Calu3 (cell line): ENCODE data around the gene PTPRG. TPM values are rescaled to one million over a fixed set of nuclear protein-coding genes. Genes with fewer than 3 reads are reported as not detected.

Experiments
- BruUV-seq: library from RNA; stranded (reverse); fragments of 400-500 nt; replicated peaks from 2 replicates; lab custom pipeline; 2021; lab: Mats Ljungman, UMichigan
- CTCF ChIA-PET: fragments of 300-600 bp; sonication (Branson Sonifier 250); formaldehyde crosslinking; loops from one replicate; lab custom pipeline; 2022; ENCODE audit warnings: antibody characterized with exemption; lab: Charles Lee
- DNase-seq: peaks from one replicate; pipeline ENCODE4 v3.0.0; 2022
- H3K27ac Mint-ChIP-seq: one replicate; pipeline ENCODE4 v1.8.0; 2022; ENCODE audit warnings: mixed read lengths; ENCODE audit not compliant: unreplicated experiment
- H3K27me3 Mint-ChIP-seq: one replicate; pipeline ENCODE4 v1.8.0; 2022; ENCODE audit warnings: mixed read lengths; ENCODE audit not compliant: unreplicated experiment
- H3K36me3 Mint-ChIP-seq: one replicate; pipeline ENCODE4 v1.8.0; 2022; ENCODE audit warnings: mild to moderate bottlenecking, moderate library complexity, mixed read lengths; ENCODE audit not compliant: insufficient read depth, unreplicated experiment
- H3K4me1 Mint-ChIP-seq: one replicate; pipeline ENCODE4 v1.8.0; 2022; ENCODE audit warnings: mild to moderate bottlenecking, low read depth, mixed read lengths; ENCODE audit not compliant: unreplicated experiment
- H3K4me3 Mint-ChIP-seq: one replicate; pipeline ENCODE4 v1.8.0; 2022; ENCODE audit warnings: mild to moderate bottlenecking, low read depth, moderate library complexity, mixed read lengths; ENCODE audit not compliant: unreplicated experiment
- H3K9me3 Mint-ChIP-seq: one replicate; pipeline ENCODE4 v1.8.0; 2022; ENCODE audit warnings: low read depth, mixed read lengths; ENCODE audit not compliant: unreplicated experiment
- intact Hi-C: fragments of 100-400 bp; cut with micrococcal nuclease; formaldehyde crosslinking; loops from one replicate; pipeline ENCODE4 v1.10.0; 2022; ENCODE audit not compliant: unreplicated experiment
- total RNA-seq: library from RNA; stranded (reverse); gene quantifications from 2 replicates; pipeline ENCODE4 v1.2.3, GENCODE V29; 2022
- TF ChIP-seq, protein P1 (sequence below): fragments of 200-600 bp; IDR thresholded peaks from one replicate; pipeline ENCODE4 v1.8.0; 2022; ENCODE audit warnings: antibody characterized with exemption; ENCODE audit not compliant: unreplicated experiment

Gene PTPRG
- total RNA-seq, 1 experiment from 2014 or later = 0.35 TPM

DNA sequence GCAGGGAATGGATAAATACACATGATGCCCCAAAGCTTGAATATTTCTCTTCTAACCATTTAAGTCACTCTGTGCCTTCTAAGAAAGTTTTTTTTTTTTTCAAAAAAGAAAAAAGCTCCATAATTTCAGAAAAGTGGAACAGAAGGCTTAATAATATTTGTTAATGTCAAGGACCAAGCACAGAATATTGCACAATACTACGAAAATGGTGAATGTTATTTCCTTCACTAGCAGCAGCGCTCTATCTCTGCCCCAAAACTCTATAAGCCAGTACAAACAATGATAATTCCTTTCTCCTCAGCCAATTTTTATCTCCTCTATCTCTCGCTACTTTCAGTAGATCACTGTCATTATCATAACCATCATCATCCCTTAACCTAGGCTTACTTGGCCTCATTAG lies 739.2 kb downstream of the PTPRG start:
- CTCF ChIA-PET = no interaction called here
- intact Hi-C loops = no loop called here
- H3K9me3 Mint-ChIP-seq = no peaks in the 10 kb centered on the region
- no TSS peak for BruUV-seq
- no peak overlapping the region for H3K27ac Mint-ChIP-seq
- H3K4me3 Mint-ChIP-seq = no peak overlapping the region
- TF ChIP-seq, protein P1, sequence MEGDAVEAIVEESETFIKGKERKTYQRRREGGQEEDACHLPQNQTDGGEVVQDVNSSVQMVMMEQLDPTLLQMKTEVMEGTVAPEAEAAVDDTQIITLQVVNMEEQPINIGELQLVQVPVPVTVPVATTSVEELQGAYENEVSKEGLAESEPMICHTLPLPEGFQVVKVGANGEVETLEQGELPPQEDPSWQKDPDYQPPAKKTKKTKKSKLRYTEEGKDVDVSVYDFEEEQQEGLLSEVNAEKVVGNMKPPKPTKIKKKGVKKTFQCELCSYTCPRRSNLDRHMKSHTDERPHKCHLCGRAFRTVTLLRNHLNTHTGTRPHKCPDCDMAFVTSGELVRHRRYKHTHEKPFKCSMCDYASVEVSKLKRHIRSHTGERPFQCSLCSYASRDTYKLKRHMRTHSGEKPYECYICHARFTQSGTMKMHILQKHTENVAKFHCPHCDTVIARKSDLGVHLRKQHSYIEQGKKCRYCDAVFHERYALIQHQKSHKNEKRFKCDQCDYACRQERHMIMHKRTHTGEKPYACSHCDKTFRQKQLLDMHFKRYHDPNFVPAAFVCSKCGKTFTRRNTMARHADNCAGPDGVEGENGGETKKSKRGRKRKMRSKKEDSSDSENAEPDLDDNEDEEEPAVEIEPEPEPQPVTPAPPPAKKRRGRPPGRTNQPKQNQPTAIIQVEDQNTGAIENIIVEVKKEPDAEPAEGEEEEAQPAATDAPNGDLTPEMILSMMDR = no peak
- no peak for DNase-seq
- no peaks in the 10 kb centered on the region for H3K4me1 Mint-ChIP-seq
- H3K27me3 Mint-ChIP-seq = no peaks in the 10 kb centered on the region
- no peaks in the 10 kb centered on the region for H3K36me3 Mint-ChIP-seq

DNA sequence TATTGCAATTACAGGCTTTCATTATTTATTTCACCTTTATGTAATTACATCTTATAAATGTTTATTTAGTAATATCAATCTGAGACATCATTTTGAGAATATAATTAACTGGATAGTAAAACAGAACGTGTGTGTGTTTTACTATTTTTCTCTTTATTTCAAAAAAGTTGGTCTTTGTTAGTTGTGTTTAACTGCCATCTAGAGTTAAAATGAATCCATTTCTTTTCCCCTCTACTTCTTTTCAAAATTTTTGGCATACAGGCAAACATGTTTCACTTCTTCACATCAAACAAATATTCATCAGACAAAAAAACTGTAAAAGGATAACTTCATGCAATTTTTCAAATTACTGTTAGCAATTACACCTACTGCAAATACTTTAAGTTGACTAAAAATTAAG lies 750.8 kb downstream of the PTPRG start:
- no peak for DNase-seq
- CTCF ChIA-PET = no interaction called here
- Mint-ChIP-seq H3K27me3 (no peaks in the 10 kb centered on the region), H3K4me3 (no peak overlapping the region), H3K9me3 (no peaks in the 10 kb centered on the region), H3K27ac (no peak overlapping the region), H3K36me3 (no peaks in the 10 kb centered on the region), H3K4me1 (no peaks in the 10 kb centered on the region)
- intact Hi-C loops = no loop called here
- BruUV-seq = no TSS peak
- TF ChIP-seq, protein P1 = no peak

DNA sequence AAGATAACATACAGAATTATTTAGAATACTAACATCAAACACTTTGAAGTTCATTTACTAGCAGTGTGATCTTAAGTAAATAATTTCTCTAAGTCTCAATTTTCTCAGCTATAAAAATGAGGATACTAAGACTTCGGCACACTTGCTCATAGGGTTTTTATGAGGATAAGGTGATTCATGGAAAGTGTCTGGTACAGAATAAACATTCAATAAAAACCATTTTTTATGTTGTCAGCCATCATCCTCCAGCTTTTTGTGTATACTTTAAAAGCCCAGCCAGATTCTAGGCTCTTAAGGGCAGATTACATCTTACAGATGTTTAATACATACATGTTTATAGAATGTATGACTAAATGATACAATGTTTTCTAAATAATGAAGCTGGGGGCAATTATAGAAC lies 755.2 kb downstream of the PTPRG start:
- intact Hi-C loops = no loop called here
- CTCF ChIA-PET = no interaction called here
- BruUV-seq = no TSS peak
- no peak overlapping the region for H3K4me3 Mint-ChIP-seq
- TF ChIP-seq, protein P1 = no peak
- H3K36me3 Mint-ChIP-seq = peaks cover 12% of the 10 kb centered on the region
- no peak overlapping the region for H3K27ac Mint-ChIP-seq
- H3K4me1 Mint-ChIP-seq = peaks cover 20% of the 10 kb centered on the region
- DNase-seq = no peak
- H3K9me3 Mint-ChIP-seq = no peaks in the 10 kb centered on the region
- no peaks in the 10 kb centered on the region for H3K27me3 Mint-ChIP-seq

DNA sequence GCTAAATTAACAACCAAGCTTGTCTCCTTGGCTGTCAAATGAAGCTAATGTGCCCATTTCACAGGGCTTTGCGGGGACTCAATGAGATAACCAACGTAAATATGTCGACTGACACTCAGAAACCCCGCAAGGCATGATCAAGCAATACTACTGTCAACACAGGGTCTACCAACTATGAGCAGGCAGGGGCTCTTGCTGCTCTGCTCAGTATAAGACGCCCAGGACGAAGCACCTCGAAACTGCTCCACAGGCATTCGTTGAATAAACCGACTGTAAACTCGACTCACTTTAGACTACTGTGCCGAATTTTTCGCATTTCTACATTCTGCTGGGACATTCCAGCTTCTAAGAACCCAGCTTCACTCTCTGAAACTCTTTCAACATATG lies 757.0 kb downstream of the PTPRG start:
- no peaks in the 10 kb centered on the region for H3K27me3 Mint-ChIP-seq
- CTCF ChIA-PET = interaction anchor here (0.9 kb wide), 1 partner anchor 8 kb away, joined by 3 read pairs; no protein-coding TSS in a partner anchor
- H3K27ac Mint-ChIP-seq = peak overlapping the region; percentile 94
- H3K9me3 Mint-ChIP-seq = no peaks in the 10 kb centered on the region
- H3K4me1 Mint-ChIP-seq = peaks cover 20% of the 10 kb centered on the region
- TF ChIP-seq, protein P1 = no peak
- peaks cover 12% of the 10 kb centered on the region for H3K36me3 Mint-ChIP-seq
- H3K4me3 Mint-ChIP-seq = peak overlapping the region; percentile 98
- no TSS peak for BruUV-seq
- DNase-seq = peak; percentile 1
- intact Hi-C loops = no loop called here
